Measurements from ENCODE around the gene CGAS. TPM values are rescaled to one million over a fixed set of nuclear protein-coding genes. Genes with fewer than 3 reads are reported as not detected.

Gene CGAS
- polyA plus RNA-seq (2011; rRNA removed) (4.6 and 7.2 TPM in 2 replicates), polyA plus RNA-seq (2017; fragmentation: RNase III; extraction: RNeasy Plus Mini Kit Qiagen cat#74134 plus additional on column Dnase treatment) (4.7 to 4.9 TPM (median 4.9 TPM) in 3 replicates), polyA minus RNA-seq (2011; rRNA and poly(A)+ RNA removed) (1.9 and 2.6 TPM in 2 replicates)
- 2.6 and 3.1 TPM in 2 replicates for polyA plus RNA-seq (2012; cell fraction: cytosol; rRNA removed)
- polyA plus RNA-seq (2012; cell fraction: nucleus; rRNA removed) = 3.9 and 4.5 TPM in 2 replicates

- Histone ChIP-seq H3K4me2 (peak within 1 kb of the TSS; percentile 75), H3K27ac (peak within 1 kb of the TSS; percentile 86 to 97), H3K4me1 (no peaks in the 10 kb centered on the region), H3K9me3 (no peaks in the 10 kb centered on the region), H3K4me3 (peak within 1 kb of the TSS; percentile 60)
- DNase-seq (ENCODE audit: low read depth in 1 of 2, low spot score in 1 of 2) (peak; percentile 35 to 80), FAIRE-seq (no peak), ATAC-seq (peak; percentile 89)
- 6% methylated on average over 13 of the region's 23 CpGs for WGBS (ENCODE audit: missing lambda C conversion rate)
- CTCF ChIA-PET = interaction anchor here (0.6 to 2.0 kb wide), 4 partner anchors 10 to 201 kb away, joined by 3 to 10 read pairs (median 4); partner anchors contain the start of gene MTO1
- TF ChIP-seq, protein P1, sequence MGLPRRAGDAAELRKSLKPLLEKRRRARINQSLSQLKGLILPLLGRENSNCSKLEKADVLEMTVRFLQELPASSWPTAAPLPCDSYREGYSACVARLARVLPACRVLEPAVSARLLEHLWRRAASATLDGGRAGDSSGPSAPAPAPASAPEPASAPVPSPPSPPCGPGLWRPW (IDR thresholded peaks at IDR 0.05) = no peak
- TF ChIP-seq POLR2A (IDR thresholded peaks at IDR 0.05; ENCODE audit: low read length) (peak; percentile 61), RAD21 (conservative IDR thresholded peaks at IDR 0.05 in 1 of 2, IDR thresholded peaks at IDR 0.05 in 1 of 2) (no peak), MAZ (IDR thresholded peaks at IDR 0.05; ENCODE audit: borderline replicate concordance, low read depth, low read length) (no peak), CHD2 (IDR thresholded peaks at IDR 0.05; ENCODE audit: low read length, partially characterized antibody) (no peak), NPAS2 (CRISPR knock-in tag; IDR thresholded peaks at IDR 0.05; ENCODE audit: borderline replicate concordance) (no peak), CEBPB (IDR thresholded peaks at IDR 0.05) (no peak), MAX (IDR thresholded peaks at IDR 0.05) (peak; percentile 56; the same call in 1 of the 2 replicates), HOXB5 (CRISPR knock-in tag; IDR thresholded peaks at IDR 0.05) (no peak), RFX5 (IDR thresholded peaks at IDR 0.05) (no peak), MYC (IDR thresholded peaks at IDR 0.05; ENCODE audit: borderline replicate concordance, low read length) (no peak), CBX2 (IDR thresholded peaks at IDR 0.05; ENCODE audit: borderline replicate concordance, low read depth) (no peak), JUN (IDR thresholded peaks at IDR 0.05) (no peak; a peak in 1 of 5 replicates)
- TF ChIP-seq, protein P2, sequence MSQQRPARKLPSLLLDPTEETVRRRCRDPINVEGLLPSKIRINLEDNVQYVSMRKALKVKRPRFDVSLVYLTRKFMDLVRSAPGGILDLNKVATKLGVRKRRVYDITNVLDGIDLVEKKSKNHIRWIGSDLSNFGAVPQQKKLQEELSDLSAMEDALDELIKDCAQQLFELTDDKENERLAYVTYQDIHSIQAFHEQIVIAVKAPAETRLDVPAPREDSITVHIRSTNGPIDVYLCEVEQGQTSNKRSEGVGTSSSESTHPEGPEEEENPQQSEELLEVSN (IDR thresholded peaks at IDR 0.05; ENCODE audit: borderline replicate concordance, low read depth) = peak; percentile 15; the same call in 1 of the 2 replicates
- POLR2A ChIA-PET = interaction anchor here (1.1 to 2.4 kb wide), 4 partner anchors 9 to 201 kb away, joined by 3 to 11 read pairs (median 9); partner anchors contain the start of genes EEF1A1, MTO1 and SLC17A5
Observed at GRCh38 chr6:73452107-73452461, at the start of gene CGAS. CGAS (minus strand) TSS chr6:73452297; CDS start chr6:73452181, 116 bp downstream.

DNA sequence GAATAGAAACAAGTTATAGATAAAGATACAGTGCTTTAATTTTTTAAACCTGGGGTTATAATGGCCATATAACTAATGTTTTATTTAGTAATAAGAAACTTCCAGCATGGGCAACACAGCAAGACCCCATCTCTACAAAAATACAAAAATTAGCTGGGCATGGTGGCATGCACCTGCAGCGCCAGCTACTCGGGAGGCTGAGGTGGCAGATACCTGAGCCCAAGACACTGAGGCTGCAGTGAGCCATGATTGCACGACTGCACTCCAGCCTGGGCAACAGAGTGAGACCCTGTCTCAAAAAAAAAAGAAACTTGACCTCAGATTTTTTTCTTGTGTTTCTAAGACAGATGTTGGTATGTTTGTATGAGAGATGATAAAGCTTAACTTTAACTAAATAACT, 45.8 kb upstream of the CGAS start:
- Histone ChIP-seq H3K4me1 (no peaks in the 10 kb centered on the region), H3K27ac (no peak overlapping the region), H3K4me3 (no peak overlapping the region), H3K4me2 (no peak overlapping the region), H3K9me3 (no peaks in the 10 kb centered on the region)
- 88% methylated on average over 2 of the region's 3 CpGs for WGBS (ENCODE audit: missing lambda C conversion rate)
- no peak for TF ChIP-seq MAX (IDR thresholded peaks at IDR 0.05)
- no peak for TF ChIP-seq GATA3 (IDR thresholded peaks at IDR 0.05; ENCODE audit: borderline replicate concordance)
- TF ChIP-seq HDAC2 (IDR thresholded peaks at IDR 0.05) = no peak
- no peak for TF ChIP-seq KDM5A (IDR thresholded peaks at IDR 0.05)
- no peak for TF ChIP-seq CHD2 (IDR thresholded peaks at IDR 0.05; ENCODE audit: low read length, partially characterized antibody)
- TF ChIP-seq HOXA7 (CRISPR knock-in tag; IDR thresholded peaks at IDR 0.05) = no peak
- TF ChIP-seq, protein P3, sequence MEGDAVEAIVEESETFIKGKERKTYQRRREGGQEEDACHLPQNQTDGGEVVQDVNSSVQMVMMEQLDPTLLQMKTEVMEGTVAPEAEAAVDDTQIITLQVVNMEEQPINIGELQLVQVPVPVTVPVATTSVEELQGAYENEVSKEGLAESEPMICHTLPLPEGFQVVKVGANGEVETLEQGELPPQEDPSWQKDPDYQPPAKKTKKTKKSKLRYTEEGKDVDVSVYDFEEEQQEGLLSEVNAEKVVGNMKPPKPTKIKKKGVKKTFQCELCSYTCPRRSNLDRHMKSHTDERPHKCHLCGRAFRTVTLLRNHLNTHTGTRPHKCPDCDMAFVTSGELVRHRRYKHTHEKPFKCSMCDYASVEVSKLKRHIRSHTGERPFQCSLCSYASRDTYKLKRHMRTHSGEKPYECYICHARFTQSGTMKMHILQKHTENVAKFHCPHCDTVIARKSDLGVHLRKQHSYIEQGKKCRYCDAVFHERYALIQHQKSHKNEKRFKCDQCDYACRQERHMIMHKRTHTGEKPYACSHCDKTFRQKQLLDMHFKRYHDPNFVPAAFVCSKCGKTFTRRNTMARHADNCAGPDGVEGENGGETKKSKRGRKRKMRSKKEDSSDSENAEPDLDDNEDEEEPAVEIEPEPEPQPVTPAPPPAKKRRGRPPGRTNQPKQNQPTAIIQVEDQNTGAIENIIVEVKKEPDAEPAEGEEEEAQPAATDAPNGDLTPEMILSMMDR (IDR thresholded peaks at IDR 0.05) = no peak
- TF ChIP-seq, protein P1 (IDR thresholded peaks at IDR 0.05) = no peak
- no peak for TF ChIP-seq JUNB (IDR thresholded peaks at IDR 0.05)
- TF ChIP-seq REST (IDR thresholded peaks at IDR 0.05) = no peak
- TF ChIP-seq SREBF2 (IDR thresholded peaks at IDR 0.05) = no peak
- no peak for TF ChIP-seq ZFP36 (IDR thresholded peaks at IDR 0.05; ENCODE audit: borderline replicate concordance, partially characterized antibody)
- TF ChIP-seq EHF (CRISPR knock-in tag; IDR thresholded peaks at IDR 0.05) = no peak
- TF ChIP-seq ZNF302 (CRISPR knock-in tag; IDR thresholded peaks at IDR 0.05) = no peak
- no peak for TF ChIP-seq BHLHE40 (IDR thresholded peaks at IDR 0.05; ENCODE audit: low read depth, low read length)
- TF ChIP-seq CBX8 (IDR thresholded peaks at IDR 0.05) = no peak
- TF ChIP-seq MAZ (IDR thresholded peaks at IDR 0.05; ENCODE audit: borderline replicate concordance, low read depth, low read length) = no peak
- no peak for TF ChIP-seq RAD21 (conservative IDR thresholded peaks at IDR 0.05 in 1 of 2, IDR thresholded peaks at IDR 0.05 in 1 of 2)
- ATAC-seq (no peak), FAIRE-seq (no peak), DNase-seq (ENCODE audit: low read depth in 1 of 2, low spot score in 1 of 2) (no peak)
- ChIA-PET POLR2A (no interaction called here), CTCF (interaction anchor here (1.4 to 2.8 kb wide), 3 partner anchors 11 to 113 kb away, joined by 4 to 10 read pairs (median 4); partner anchors contain the start of gene MTO1)
